ENCODE results near the gene FOXP2. TPM values are rescaled to one million over a fixed set of nuclear protein-coding genes. Genes with fewer than 3 reads are reported as not detected.

FOXP2 gene
- total and polyA plus RNA-seq, 2 of the 4 experiments (the other 2 are of a cell fraction), result 0.89 to 1.1 TPM

- no peak overlapping the region for H2BK5ac ChIP-seq (ENCODE audit: low read depth, low read length, poor library complexity, severe bottlenecking)
- CTCF ChIA-PET, result interaction anchor here (0.5 kb wide), 1 partner anchor 70 kb away, joined by 3 read pairs; no protein-coding TSS in a partner anchor
- no CpG with 5 or more reads among the region's 2 CpGs for WGBS, 2 experiments (ENCODE audit: extremely low coverage in 2 of 2, insufficient read length in 1 of 2)
- H3K23ac ChIP-seq (ENCODE audit: low read depth, low read length), result no peak overlapping the region
- no peak overlapping the region for H2BK15ac ChIP-seq (ENCODE audit: low read depth, low read length)
- H2AFZ ChIP-seq (replicated peaks; ENCODE audit: low read length, poor library complexity), result no peak overlapping the region
- no peak overlapping the region for H3K4me2 ChIP-seq (ENCODE audit: low read depth, low read length)
- no peak overlapping the region for H3K4me3 ChIP-seq (ENCODE audit: insufficient read depth, low read depth, low read length)
- H3K9me1 ChIP-seq (ENCODE audit: insufficient read depth, low read length), result no peaks in the 10 kb centered on the region
- no peak overlapping the region for H4K5ac ChIP-seq (ENCODE audit: low read depth, low read length)
- TF ChIP-seq RCOR1 (IDR thresholded peaks at IDR 0.05; ENCODE audit: insufficient replicate concordance, low read length) (no peak), MAZ (IDR thresholded peaks at IDR 0.05; ENCODE audit: borderline replicate concordance, low read depth, low read length) (no peak), RAD21 (IDR thresholded peaks at IDR 0.05; ENCODE audit: low read length) (no peak)
- no peak overlapping the region for H3K4ac ChIP-seq (ENCODE audit: low read depth, low read length)
- DNase-seq, result no peak
- no peaks in the 10 kb centered on the region for H3K79me1 ChIP-seq (ENCODE audit: low read depth in 1 of 2, low read length in 2 of 2)
- POLR2A ChIA-PET (ENCODE audit: unreplicated experiment), result no interaction called here
- H2BK120ac ChIP-seq (ENCODE audit: low read depth, low read length), result no peak overlapping the region
- H4K8ac ChIP-seq (ENCODE audit: low read depth in 2 of 2, low read length in 2 of 2), result no peak overlapping the region
- dilution Hi-C loops (cut with HindIII; ENCODE audit: low sequenced_read_pairs, unreplicated experiment), result no loop called here
- intact Hi-C loops (cut with micrococcal nuclease), result no loop called here
- H3K4me1 ChIP-seq (ENCODE audit: control insufficient read depth, insufficient read depth, low read length), result no peaks in the 10 kb centered on the region
- in situ Hi-C loops (cut with MboI; ENCODE audit: low sequenced_read_pairs), result no loop called here
- H3K18ac ChIP-seq (ENCODE audit: low read depth, low read length), result no peak overlapping the region
- H2BK20ac ChIP-seq (ENCODE audit: low read depth, low read length), result no peak overlapping the region
- no peaks in the 10 kb centered on the region for H3K36me3 ChIP-seq (ENCODE audit: control insufficient read depth, insufficient read depth, low read length)
- ATAC-seq (ENCODE audit: low read depth), result no peak
- no peaks in the 10 kb centered on the region for H4K20me1 ChIP-seq (ENCODE audit: insufficient read depth, low read length)
- H3K9me3 ChIP-seq (ENCODE audit: control insufficient read depth, insufficient read depth, low read length), result no peaks in the 10 kb centered on the region
- no peak overlapping the region for H2AK9ac ChIP-seq (replicated peaks; ENCODE audit: low read depth, low read length, poor library complexity)
- no peak overlapping the region for H3K9ac ChIP-seq (ENCODE audit: low read depth, low read length)
- H2AK5ac ChIP-seq (ENCODE audit: low read depth, low read length), result no peak overlapping the region
- no peak overlapping the region for H3K14ac ChIP-seq (replicated peaks; ENCODE audit: low read depth, low read length)
- H4K91ac ChIP-seq (ENCODE audit: insufficient read depth, low read depth, low read length), result no peak overlapping the region
- H3K27ac ChIP-seq (ENCODE audit: insufficient read depth, low read length), result no peak overlapping the region
- BruUV-seq (replicated peaks), result no TSS peak
- H3K56ac ChIP-seq (ENCODE audit: extremely low read depth, insufficient read depth, low read length), result no peak overlapping the region
- no peaks in the 10 kb centered on the region; the same call in 1 of the 2 replicates for H3K27me3 ChIP-seq (ENCODE audit: control insufficient read depth, insufficient read depth, low read length)
These were observed 325.5 kb downstream of the FOXP2 start for GRCh38 chr7:114740095-114740494.

Measured in IMR-90 (cell line).